GM18526 (cell line): ENCODE measurements around the gene IQCN.

ENCODE experiments used
- POLR2A ChIP-seq: IDR thresholded peaks from 3 replicates; pipeline ENCODE4 v1.6.1; 2011; ENCODE audit not compliant: insufficient read length; ENCODE audit errors: extremely low read depth

The IQCN gene

DNA sequence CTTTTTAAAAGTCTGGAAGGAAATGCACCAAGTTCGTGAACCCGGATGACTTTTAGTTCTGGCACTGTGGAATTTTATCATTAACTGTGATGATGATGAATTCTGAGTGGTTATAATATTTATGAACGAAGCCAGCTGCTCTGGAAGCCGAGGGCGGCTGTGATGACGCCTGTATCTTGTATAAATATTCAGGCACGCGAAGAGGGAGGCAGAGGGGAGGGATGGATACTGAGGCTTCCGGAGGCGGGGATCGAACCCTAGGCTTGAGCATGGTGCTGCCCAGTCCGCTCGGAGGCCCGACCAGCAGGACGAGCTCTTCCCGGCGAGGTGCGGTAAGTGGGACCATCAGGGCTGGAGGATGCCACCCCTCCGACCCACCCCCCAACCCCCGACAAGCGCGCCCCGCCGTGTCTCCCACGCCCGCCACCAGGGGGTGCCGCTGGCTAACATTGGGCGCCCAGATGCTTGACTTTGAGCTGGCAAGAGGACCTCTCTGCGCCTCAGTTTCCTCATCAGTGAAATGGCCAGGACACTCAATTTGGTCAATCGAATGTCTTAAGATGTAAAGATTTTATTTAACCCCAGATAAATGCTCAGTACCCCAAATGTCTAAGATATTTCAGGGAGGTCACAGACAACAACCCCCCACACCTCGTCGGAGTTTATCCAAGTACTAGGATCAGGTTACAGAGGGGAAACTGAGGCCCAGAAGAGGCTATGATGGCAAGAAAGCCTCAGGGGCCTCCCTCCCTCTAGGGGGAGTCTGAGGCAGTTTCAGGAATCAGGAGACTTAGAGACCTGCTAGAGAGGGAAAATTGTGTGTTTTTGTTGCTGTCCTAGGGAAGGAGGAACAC, 65.9 kb downstream of the IQCN start:
- no peak for TF ChIP-seq POLR2A
